HG02610 (cell line): ENCODE data around the gene RNASE3.
A peak's percentile ranks its signal among the peaks of the same experiment; 100 is the strongest.
"Not testable (repeated sequence)": the region's sequence is repeated elsewhere in the genome, so short reads cannot be mapped to it uniquely, and the experiment has no call there.

Experiments
- ATAC-seq: cut with Tn5 transposase; IDR thresholded peaks from one replicate; pipeline ENCODE4 v1.9.1; 2021; ENCODE audit warnings: mild to moderate bottlenecking, moderate library complexity; ENCODE audit not compliant: unreplicated experiment

Gene RNASE3

DNA sequence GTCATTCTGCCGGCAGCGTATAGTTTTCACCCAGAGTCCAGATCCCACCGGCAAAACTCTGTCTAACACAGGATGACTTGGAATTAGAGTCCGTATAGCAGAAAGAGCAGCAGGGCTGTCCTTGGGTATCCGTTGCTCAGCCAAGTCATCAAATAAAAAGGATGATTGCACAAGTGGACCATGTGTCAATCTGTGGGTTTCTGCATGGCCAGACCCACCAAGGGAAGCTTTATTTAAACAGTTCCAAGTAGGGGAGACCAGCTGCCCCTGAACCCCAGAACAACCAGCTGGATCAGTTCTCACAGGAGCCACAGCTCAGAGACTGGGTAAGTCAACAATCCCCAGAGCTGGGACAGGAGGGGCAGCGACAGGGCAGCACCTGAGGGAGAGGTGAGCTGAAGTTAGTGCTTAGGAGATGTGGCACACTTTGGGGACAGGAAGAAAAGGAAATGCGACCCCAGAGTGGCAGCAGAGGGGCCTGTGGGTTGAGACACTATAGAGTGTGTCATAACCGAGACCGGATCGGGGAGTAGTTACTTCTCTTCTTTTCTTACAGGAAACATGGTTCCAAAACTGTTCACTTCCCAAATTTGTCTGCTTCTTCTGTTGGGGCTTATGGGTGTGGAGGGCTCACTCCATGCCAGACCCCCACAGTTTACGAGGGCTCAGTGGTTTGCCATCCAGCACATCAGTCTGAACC, at the start of gene RNASE3:
TSS of gene RNASE3 (plus strand) at position 260 of the 700 bp plus-strand sequence. CDS start at position 562, 302 bp downstream.
- ATAC-seq, result not testable (repeated sequence)

DNA sequence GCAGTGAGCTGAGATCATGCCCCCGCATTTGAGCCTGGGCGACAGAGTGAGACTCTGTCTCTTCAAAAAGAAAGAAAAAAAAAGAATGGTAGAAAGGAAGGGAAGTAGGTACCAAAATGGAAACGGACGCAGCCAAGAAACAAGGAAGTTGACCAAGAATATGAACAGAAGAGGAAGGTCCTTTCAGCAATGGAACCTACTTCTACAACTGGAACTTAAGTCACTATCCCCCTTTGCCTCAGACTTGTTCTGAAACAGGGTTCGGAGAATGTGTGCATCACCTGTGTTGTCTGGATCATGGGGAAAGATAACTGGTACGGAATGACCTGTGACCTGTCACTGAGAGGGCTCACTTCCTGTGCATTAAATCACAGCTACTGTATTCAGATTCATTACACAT, 44.6 kb upstream of the RNASE3 start:
- ATAC-seq, result no peak

DNA sequence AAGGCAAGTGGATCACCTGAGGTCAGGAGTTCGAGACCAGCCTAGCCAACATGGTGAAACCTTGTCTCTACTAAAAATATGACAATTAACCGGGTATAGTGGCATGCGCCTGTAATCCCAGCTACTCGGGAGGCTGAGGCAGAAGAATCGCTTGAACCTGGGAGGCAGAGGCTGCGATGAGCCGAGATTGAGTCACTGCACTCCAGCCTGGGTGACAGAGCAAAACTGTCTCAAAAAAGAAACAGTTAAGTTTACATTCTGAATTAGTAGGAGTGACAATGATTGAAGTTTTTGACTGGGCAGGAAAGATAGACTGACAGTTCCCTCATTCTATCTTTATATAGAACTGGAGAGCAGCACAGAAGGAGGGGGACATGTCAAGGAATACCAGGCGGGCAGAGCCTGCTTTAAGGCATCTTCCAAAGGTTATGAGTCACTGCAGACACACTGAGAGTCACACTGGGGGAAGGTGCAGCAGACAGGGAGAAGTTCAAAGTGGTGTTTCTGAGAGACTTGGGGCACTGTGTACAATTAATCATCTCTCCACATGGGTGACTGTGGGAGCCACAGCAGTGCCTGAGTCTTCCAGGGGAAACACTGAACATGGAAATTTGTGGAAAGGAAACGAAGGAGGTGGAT, 42.8 kb upstream of the RNASE3 start:
- ATAC-seq, result no peak

DNA sequence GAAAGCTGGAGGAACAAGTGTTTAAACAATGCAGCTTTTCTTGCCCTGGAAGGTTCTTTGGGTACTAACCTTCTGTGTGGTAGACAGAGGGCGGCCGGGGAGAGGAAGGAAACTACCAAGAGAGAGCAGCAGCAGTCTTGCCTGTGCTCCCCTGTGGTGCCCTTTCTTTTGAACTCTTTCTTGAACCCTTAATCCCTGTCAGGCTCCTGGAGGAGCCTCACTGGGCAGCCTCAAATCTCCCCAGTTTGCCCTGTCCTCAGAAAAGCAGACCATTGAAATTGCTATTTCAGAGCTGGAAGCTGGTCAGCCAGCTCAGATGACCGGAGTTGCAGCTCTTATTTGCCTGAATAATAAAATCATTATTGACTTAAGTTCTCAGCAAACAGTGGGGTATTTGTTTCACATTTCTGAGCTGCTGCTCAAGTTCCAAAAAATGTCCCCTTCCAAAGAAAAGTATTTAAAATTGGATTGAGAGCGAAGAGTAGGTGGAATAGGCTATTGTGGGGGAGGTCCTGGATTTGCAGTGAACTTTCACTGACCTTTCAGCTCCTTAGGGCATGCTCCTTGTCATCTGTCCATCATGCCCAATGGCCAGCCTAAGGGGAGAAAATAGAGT, 42.1 kb upstream of the RNASE3 start:
- ATAC-seq, result no peak

DNA sequence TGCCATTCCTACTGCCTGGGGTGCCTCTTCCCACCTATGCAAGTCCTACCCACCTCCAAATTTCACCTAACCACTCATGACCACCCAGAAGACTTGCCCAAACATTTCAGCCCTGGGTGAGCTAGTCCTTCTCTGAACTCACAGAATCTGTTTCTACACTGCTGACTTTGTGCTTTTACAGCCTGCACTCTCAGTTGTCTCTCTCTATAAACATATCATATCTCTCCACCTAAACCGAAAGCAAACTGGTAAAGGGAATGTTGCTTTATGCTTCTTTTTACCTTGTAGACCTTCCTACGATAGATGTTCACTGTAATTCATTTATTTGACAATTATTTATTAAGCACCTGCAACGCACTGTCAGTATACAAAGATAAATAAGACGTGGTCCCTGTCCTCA, 38.1 kb upstream of the RNASE3 start:
- ATAC-seq, result no peak

DNA sequence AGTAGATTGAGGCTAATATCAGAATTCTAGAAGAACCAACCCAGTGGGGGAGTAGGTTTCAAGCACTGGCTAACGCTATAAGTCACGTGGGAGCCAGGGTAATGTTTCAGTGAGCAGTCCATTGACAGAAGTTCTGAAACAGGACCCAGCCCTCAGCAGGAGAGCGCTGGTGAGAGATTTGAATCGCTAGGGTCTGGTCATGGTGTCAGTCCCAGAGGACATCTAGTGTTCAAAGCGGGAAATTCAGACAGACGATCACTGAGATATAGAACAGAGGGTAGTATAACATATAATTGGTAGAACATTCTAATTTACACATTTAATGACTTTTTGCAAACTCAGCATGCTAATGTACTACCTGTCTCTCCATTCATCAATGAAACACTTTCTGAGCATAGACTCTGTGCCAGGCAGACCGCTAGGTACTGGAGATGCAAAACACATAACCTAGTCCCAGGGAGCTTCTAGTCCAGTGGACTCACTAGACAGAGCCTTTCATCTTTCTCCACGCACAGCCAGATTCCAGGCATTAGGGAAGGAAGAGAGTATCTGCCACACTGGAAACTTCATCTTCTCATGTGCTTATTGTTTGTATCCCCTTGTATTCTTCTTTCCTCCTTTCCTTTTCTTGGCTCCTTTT, 35.4 kb upstream of the RNASE3 start:
- ATAC-seq, result peak; percentile 88

DNA sequence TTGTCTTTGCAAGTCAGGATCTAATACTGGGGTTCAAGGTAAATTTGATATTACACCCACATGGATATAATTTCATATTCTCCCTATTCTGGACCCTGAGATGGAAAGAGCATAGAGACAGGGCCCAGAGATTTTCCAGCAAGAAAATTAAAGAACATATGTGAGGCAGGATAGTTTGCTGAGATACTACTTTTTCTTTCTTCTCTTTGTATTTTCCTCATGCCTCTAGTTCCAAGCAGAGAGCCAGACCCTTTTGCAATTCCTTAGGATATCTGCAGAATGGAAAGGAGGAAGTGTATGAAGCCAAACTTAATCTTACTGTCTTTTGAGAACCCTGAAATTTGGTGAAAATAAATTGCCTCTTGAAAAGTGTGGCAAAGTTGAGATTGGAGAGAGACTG, 34.0 kb upstream of the RNASE3 start:
- no peak for ATAC-seq

DNA sequence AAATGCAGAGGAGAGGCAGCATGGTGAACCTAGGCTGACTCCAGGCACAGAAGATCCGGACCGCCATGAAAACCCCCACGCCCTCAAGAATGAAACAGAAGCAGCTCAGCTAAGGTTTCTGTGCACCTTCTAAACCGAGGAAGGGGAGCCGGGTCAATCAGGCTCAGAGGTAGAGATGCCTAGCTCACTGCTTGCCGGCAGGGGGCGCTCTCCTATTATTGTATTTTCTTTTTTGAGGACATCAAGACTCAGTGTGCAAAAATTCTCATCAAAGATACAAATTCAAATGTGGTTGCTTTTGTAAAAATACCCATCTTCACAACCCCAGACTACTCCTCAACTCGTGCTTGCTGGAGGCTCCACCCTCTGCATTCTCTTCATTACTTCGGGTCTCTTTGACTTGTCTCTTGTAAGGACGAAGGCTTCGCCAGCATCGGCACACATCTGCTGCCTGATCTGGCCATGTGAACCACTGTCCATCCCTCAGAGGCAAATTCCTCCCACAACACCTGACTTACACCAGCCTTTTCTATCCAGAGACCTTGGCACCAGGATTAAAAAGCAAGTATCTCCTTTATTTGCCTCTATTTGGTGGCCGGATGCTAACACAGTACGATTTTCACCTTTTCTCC, 33.4 kb upstream of the RNASE3 start:
- no peak for ATAC-seq

DNA sequence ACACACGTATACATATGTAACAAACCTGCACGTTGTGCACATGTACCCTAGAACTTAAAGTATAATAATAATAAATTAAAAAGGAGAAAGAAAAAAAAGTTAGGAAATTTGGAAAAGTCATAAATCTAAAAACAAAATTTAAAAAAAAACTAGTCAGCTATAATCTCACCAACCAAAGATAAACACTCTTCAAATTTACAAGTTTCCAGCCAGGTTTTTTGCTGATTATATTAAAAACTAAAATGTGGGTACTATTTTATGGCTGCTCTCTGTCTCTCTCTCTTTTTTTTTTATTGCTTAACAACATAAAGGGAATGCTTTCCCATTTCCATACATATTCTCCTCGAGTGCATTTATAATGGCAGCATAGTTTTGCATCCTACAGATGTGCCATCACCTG, 25.0 kb upstream of the RNASE3 start:
- ATAC-seq, result no peak

DNA sequence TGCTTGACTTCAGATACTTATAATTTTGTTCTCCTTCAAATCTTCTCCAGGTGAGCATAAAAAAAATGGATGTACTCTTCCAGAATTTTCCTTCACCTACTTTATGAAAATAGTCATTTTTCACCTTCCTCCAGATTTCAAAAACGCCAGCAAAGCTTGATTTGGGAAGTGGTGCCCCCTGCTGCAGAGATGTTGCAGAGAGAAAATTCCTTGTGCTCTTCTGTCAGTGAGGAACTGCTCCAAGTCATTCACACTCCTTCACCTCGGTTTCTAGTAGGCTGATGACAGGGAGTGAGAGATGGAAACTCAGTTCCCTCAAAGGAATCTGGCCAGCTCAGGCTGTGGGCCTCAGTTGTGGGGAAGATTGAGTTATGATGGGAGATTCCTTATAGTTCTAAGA, 24.2 kb upstream of the RNASE3 start:
- no peak for ATAC-seq

DNA sequence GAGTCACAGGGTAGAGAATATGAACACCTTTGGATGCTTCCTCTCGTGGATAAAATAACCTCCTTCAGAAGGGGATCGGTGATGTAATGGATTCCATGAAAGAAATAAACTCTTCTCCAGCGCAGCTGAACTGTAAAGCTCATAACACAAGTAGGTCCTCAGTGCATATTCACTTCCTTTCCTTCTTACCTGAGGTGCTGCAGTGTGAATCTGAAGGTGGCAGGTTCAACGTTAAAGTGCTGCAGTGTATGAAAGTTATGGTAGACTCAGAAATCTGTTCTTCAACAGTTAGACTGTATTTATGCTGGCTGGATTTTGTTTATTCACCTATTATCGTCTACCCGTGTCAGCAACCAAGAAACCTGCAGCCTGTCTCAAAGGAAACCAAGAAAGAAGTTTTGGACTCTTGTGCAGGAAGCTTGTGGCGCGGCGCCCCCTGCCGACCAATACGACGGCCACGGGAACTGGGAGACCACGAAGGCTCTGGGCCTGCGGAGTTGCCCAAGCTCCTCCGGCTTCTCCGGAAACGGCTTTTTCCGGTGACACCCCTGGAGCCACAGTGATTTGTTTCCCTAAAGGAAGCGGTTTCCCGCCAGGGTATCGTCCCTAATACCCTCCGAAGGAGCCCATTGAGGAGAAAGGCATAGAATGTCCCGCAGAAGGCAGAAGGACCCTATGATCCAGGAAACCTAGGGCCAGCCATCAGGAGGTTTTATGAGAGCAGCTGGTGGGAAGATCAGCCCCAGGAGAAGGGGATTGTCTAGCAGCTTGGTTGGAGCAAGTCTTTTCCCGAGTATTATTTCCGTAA, 17.6 kb upstream of the RNASE3 start:
- peak; percentile 68 for ATAC-seq

DNA sequence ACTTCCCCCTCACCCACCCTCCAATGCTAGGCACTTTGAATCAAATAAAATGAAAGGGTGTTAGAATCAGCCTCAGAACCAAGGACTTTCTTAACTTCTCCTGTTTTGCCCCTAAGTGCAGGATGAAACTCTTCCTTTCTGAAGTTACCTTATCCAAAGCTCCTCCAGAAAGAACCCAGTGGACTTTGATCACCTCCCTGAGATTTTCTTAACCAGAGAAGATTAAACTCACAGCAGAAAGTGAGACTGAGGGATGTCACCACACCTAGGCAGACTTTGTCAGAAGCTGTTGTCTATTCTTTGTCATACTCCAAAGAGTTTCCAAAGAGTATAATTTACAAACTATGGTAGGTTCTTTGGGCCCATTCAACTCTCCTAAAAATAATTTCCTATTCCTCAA, 14.2 kb upstream of the RNASE3 start:
- no peak for ATAC-seq

DNA sequence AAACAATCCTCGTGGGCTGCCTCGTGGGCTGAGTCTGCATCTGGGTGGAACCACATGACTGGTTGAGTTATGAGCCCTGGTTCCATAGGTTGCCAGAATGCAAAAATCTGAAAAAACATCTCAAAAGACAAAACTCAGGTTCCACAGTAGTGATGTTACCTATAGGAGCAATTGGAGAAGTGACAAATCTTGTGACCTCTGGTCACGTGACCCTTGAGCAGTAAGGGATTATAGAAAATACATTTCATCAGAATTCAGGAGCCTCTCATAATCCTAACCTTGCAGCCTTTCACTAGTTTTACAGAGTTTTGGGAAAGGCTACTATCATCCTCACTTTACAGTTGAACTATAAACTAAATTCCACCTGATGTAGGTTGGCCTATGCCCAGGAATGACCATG, 12.5 kb upstream of the RNASE3 start:
- no peak for ATAC-seq

DNA sequence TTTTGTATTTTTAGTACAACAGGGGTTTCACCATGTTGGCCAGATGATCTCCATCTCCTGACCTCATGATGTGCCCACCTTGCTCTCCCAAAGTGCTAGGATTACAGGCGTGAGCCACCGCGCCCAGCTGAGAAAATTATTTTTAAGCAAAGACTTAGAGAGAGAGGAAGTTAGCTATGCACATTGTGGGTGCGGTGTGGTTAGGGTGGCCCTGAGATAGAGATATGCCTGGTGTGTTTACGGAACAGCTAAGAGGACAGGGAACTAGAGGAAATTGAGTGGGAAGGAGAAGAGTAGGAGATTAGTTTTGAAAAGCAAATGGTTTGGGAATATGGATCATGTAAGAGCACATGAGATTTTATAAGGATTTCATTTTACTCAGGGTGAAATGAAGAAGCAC, 10.0 kb upstream of the RNASE3 start:
- not testable (repeated sequence) for ATAC-seq

DNA sequence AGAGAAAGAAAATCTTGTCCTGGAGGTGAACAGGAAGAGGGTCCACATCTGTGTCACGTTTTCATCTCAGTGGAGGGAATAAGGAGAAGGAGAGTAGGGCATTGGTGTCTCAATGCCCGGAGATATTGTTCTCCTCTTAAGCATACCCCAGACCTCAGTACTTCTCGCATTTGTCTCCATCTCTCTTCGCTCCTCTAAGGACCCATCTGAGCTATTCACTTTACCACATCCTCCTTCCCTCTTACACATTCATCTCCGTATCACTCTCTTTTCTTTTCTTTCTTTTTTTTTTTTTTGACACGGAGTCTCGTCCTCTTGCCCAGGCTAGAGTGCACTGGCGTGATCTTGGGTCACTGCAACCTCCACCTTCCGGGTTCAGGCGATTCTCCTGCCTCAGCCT, 8.4 kb upstream of the RNASE3 start:
- ATAC-seq, result not testable (repeated sequence)

DNA sequence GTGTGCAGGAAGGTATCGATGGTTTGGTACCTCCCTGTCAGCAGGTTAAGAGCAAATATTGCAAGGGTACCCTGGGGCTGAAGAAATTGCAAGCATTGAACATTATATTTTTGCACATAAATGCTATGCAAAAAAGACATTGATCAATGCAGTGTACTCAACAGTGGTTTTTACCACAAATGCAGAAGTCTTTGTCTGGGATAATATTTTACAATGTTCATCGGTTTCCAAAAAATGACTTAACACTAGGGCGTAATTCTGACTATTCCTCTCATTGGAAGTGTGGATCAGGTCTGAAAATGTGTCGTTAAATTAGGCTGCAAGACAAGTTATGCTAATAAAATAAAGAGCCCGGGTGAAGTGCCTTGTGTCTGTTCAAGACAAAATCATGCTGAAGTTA, 2.8 kb upstream of the RNASE3 start:
- ATAC-seq, result not testable (repeated sequence)

DNA sequence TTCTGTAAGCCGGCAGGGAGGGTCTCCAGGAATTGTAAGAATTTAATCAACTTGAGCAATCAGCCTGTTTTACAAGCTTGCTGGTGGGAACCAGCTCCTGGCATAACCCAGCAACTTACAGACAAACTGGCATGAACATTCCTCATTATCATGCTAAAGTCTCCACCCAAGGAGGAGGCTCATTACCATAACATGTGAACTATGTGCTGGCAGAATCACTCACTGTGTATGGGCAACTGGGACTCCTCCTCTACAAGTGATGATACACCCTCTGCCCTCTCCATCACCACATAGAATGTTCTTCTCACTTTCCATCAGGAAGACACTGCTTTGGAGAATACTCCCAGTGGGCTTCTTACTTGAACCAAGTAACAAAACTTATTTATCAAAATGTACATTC, 4.1 kb downstream of the RNASE3 start:
- not testable (repeated sequence) for ATAC-seq

DNA sequence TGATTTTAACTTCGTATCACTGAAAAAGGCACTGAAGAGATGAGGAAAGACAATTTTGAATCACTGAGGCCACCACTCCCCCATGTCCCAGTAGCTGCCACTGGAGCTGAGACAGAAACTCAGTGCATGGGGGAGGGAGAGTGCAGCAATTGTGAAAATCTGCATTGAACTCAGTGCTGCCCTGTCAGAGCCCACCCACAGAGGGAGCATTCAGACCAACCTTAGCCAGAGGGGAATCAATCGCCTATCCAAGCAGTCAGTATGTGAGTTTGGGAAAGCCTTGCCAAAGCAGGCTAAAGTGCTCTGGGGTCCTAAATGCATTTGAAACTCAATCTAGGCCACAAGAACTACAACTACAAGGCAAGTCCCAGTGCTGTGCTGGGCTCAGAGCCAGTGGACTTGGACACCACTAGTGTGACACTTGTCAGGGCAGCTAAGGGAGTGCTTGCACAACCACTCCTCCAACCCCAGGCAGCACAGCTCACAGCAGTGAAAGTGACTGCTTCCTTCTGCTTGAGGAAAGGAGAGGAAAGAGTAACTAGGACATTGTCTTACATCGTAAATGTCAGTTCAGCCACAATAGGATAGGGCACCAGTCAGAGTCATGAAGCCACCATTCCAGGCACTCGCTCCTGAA, 13.3 kb downstream of the RNASE3 start:
- ATAC-seq, result no peak

DNA sequence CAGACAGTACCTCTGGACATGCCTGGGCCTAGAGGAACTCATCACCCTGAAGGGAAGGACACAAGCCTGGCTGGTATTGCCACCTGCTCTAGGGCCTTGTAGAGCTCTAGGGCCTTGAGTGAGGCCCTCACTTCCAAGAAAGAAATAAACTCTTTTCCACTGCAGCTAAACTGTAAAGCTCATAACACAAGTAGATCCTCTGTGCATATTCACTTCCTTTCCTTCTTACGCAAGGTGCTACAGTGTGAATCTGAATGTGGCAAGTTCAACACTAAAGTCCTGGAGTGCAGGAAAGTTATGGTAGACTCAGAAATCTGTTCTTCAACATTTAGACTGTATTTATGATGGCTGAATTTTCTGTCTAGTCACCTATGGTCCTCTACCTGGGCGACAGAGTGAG, 14.5 kb downstream of the RNASE3 start:
- ATAC-seq, result no peak

DNA sequence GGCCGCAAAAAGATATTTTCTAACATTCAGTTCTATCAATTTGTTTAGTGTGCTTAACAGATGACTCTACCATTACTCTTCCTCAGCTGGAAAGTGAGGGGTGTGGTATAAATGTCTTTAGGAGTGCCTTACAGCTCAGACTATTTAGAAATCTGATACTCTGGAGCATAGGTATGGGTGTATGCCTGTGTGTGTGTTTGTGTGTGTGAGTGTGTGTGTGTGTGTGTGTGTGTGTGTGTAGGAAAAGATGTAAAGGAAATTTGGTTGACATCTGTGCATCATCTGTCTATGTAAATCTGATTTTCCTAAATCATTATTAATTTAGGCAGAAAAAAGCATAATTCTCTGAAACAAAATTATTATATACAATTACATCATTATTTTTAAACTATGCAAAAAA, 16.0 kb downstream of the RNASE3 start:
- no peak for ATAC-seq
